HFFc6 (cell line): Measurements from ENCODE around the gene MCM8. TPM values are rescaled to one million over a fixed set of nuclear protein-coding genes. Genes with fewer than 3 reads are reported as not detected.

Experiments used
- DNase-seq: peaks from one replicate; pipeline ENCODE4 v3.0.0-alpha.2; 2018
- H3K27ac Mint-ChIP-seq: 2 replicates; pipeline ENCODE4 v1.8.0; 2020; ENCODE audit warnings: mild to moderate bottlenecking, mixed read lengths
- H3K27me3 Mint-ChIP-seq: 2 replicates; pipeline ENCODE4 v1.8.0; 2021; ENCODE audit warnings: mild to moderate bottlenecking, moderate library complexity, mixed read lengths; ENCODE audit not compliant: insufficient read depth
- H3K36me3 Mint-ChIP-seq: 2 replicates; pipeline ENCODE4 v1.8.0; 2021; ENCODE audit warnings: low read depth, mixed read lengths
- H3K4me1 Mint-ChIP-seq: 2 replicates; pipeline ENCODE4 v1.8.0; 2020; ENCODE audit warnings: low read depth, mixed read lengths
- H3K4me3 Mint-ChIP-seq: 2 replicates; pipeline ENCODE4 v1.8.0; 2020; ENCODE audit warnings: mild to moderate bottlenecking, moderate library complexity, mixed read lengths
- H3K9me3 Mint-ChIP-seq: 2 replicates; pipeline ENCODE4 v1.8.0; 2020; ENCODE audit warnings: mild to moderate bottlenecking, mixed read lengths
- total RNA-seq, 6 experiments: library from RNA; stranded (reverse); fragmentation: NEBNext Ultra II Directional; extraction: Animal tissue kit (Norgen Biotek cat#: 25700); gene quantifications; 2 replicates in 1 of 6; 3 replicates in 5 of 6; pipeline ENCODE4 v1.2.3, GENCODE V29; 2021
- TF ChIP-seq, protein P1 (sequence below): fragments of 200-600 bp; sonication (generic); IDR thresholded peaks from 2 replicates; pipeline ENCODE4 v1.5.0; 2021; ENCODE audit warnings: antibody characterized with exemption, mild to moderate bottlenecking

MCM8 gene
- total RNA-seq, 6 experiments from 2014 or later = 7.6 to 14.2 (median 13.8) TPM

GRCh38 chr20:5987383-5987782 is 36.9 kb downstream of the MCM8 start:
- no peaks in the 10 kb centered on the region for H3K9me3 Mint-ChIP-seq
- no peak overlapping the region for H3K27ac Mint-ChIP-seq
- no peaks in the 10 kb centered on the region for H3K27me3 Mint-ChIP-seq
- peaks cover 5% of the 10 kb centered on the region; the same call in 1 of the 2 replicates for H3K36me3 Mint-ChIP-seq
- peaks cover 19% of the 10 kb centered on the region for H3K4me1 Mint-ChIP-seq
- DNase-seq = no peak
- TF ChIP-seq, protein P1, sequence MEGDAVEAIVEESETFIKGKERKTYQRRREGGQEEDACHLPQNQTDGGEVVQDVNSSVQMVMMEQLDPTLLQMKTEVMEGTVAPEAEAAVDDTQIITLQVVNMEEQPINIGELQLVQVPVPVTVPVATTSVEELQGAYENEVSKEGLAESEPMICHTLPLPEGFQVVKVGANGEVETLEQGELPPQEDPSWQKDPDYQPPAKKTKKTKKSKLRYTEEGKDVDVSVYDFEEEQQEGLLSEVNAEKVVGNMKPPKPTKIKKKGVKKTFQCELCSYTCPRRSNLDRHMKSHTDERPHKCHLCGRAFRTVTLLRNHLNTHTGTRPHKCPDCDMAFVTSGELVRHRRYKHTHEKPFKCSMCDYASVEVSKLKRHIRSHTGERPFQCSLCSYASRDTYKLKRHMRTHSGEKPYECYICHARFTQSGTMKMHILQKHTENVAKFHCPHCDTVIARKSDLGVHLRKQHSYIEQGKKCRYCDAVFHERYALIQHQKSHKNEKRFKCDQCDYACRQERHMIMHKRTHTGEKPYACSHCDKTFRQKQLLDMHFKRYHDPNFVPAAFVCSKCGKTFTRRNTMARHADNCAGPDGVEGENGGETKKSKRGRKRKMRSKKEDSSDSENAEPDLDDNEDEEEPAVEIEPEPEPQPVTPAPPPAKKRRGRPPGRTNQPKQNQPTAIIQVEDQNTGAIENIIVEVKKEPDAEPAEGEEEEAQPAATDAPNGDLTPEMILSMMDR = no peak
- no peak overlapping the region for H3K4me3 Mint-ChIP-seq

- TF ChIP-seq, protein P1 = peak; percentile 24; the same call in 1 of the 2 replicates
- Mint-ChIP-seq H3K9me3 (no peaks in the 10 kb centered on the region), H3K27ac (0 out of 2 replicates have a peak overlapping the region, but pooled peaks have one; percentile 19), H3K36me3 (peaks cover 5% of the 10 kb centered on the region; the same call in 1 of the 2 replicates), H3K27me3 (no peaks in the 10 kb centered on the region), H3K4me3 (no peak overlapping the region), H3K4me1 (peaks cover 27% of the 10 kb centered on the region)
- DNase-seq = no peak
Observed at GRCh38 chr20:5989539-5989938, 39.1 kb downstream of the MCM8 start.

DNA sequence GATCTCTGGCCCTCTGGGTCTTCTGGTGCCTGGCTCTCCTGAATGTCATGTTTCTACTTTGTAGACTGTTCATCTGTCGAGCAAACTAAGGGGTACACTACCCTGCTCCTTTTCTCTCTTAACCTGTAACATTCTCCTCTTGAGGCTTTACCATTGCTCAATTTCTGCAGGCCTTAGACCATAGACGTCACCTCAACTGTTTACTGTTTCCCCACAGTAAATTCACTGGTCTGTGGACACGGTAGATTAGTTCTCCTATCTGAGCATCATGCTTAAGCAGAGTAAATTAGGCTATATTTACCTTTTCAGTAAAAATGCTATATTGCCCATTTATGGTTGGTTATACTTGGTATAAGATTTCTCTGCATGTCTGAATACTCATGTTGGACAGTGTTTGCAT is 40.5 kb downstream of the MCM8 start:
- Mint-ChIP-seq H3K4me1 (peaks cover 27% of the 10 kb centered on the region), H3K36me3 (peaks cover 5% of the 10 kb centered on the region), H3K27ac (peak overlapping the region; percentile 91), H3K9me3 (no peaks in the 10 kb centered on the region), H3K27me3 (no peaks in the 10 kb centered on the region), H3K4me3 (peak overlapping the region; percentile 18; the same call in 1 of the 2 replicates)
- DNase-seq = no peak
- TF ChIP-seq, protein P1 = no peak

DNA sequence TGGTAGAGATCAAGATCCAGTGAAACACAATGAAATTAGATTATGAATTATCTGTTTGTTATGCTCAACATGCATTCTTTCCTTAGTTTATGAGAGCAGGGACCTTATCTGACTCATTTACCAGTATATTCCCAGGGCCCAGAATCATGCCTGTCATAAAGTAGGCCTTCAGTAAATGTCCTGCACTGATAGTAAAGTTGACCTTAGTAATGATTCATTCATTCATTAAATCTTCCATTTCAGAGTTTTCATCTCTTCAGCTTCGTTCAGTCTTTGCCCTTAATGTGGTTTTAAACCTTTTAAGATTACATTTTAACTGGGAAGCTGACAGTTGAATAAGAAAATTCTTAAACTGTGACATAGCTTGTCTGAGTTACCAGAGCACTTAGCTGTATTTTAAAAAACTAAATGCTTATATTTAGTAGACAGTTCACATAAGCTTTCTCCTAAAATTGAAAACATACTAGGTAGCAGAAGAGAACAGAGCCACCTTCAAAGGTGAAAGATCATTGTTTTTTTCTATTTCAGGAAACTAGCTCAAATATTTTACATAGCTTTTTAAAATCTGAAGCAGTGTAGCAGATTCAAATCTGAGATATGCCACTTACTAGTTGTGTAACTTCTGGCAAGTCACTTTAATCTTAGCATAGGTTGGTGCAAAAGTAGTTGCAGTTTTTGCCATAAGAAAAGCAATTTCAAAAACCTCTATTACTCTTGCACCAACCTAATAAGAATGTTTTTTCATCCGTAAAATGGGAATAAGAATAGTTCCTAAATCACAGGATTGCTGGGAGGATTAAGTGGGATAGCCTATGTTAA is 41.4 kb downstream of the MCM8 start:
- peak overlapping the region; percentile 64 for H3K4me3 Mint-ChIP-seq
- no peaks in the 10 kb centered on the region for H3K27me3 Mint-ChIP-seq
- peak; percentile 84 for DNase-seq
- TF ChIP-seq, protein P1 = no peak
- peaks cover 5% of the 10 kb centered on the region for H3K36me3 Mint-ChIP-seq
- H3K27ac Mint-ChIP-seq = peak overlapping the region; percentile 91
- no peaks in the 10 kb centered on the region for H3K9me3 Mint-ChIP-seq
- H3K4me1 Mint-ChIP-seq = peaks cover 27% of the 10 kb centered on the region

- H3K27ac Mint-ChIP-seq = no peak overlapping the region
- TF ChIP-seq, protein P1 = no peak
- no peak overlapping the region for H3K4me3 Mint-ChIP-seq
- no peaks in the 10 kb centered on the region for H3K27me3 Mint-ChIP-seq
- H3K9me3 Mint-ChIP-seq = no peaks in the 10 kb centered on the region
- no peak for DNase-seq
- H3K36me3 Mint-ChIP-seq = no peaks in the 10 kb centered on the region; the same call in 1 of the 2 replicates
- H3K4me1 Mint-ChIP-seq = peaks cover 14% of the 10 kb centered on the region
Observed at GRCh38 chr20:5996765-5997164, 46.3 kb downstream of the MCM8 start.
